EH (cell line): ENCODE measurements around the gene PBOV1.

ENCODE experiments used
- DNase-seq: peaks from one replicate; pipeline ENCODE4 v3.0.0-alpha.2; 2015; ENCODE audit warnings: low read depth

The PBOV1 gene

GRCh38 chr6:138218449-138218848, at the start of gene PBOV1:
TSS of gene PBOV1 (minus strand) at chr6:138218491. CDS start at chr6:138218395, 96 bp downstream.
- DNase-seq: no peak

- DNase-seq: no peak
Measured at GRCh38 chr6:138266095-138266494, 47.8 kb upstream of the PBOV1 start.

GRCh38 chr6:138264372-138264880, 46.1 kb upstream of the PBOV1 start:
- no peak for DNase-seq

GRCh38 chr6:138263963-138264362, 45.7 kb upstream of the PBOV1 start:
- no peak for DNase-seq

- DNase-seq: no peak
Measured at GRCh38 chr6:138261116-138261780, 43.0 kb upstream of the PBOV1 start.

GRCh38 chr6:138258991-138259390, 40.7 kb upstream of the PBOV1 start:
- no peak for DNase-seq

GRCh38 chr6:138258197-138258596, 39.9 kb upstream of the PBOV1 start:
- DNase-seq: no peak

- DNase-seq: no peak
Measured at GRCh38 chr6:138257638-138258040, 39.3 kb upstream of the PBOV1 start.

GRCh38 chr6:138255443-138255842, 37.2 kb upstream of the PBOV1 start:
- DNase-seq: no peak

- no peak for DNase-seq
Measured at GRCh38 chr6:138253731-138254130, 35.4 kb upstream of the PBOV1 start.

GRCh38 chr6:138250513-138251247, 32.4 kb upstream of the PBOV1 start:
- peak; percentile 74 for DNase-seq

- DNase-seq: no peak
Measured at GRCh38 chr6:138250053-138250452, 31.8 kb upstream of the PBOV1 start.

- no peak for DNase-seq
Measured at GRCh38 chr6:138248878-138249277, 30.6 kb upstream of the PBOV1 start.

- DNase-seq: no peak
Measured at GRCh38 chr6:138248011-138248410, 29.7 kb upstream of the PBOV1 start.

GRCh38 chr6:138246650-138247440, 28.6 kb upstream of the PBOV1 start:
- no peak for DNase-seq

- DNase-seq: no peak
Measured at GRCh38 chr6:138245751-138246150, 27.5 kb upstream of the PBOV1 start.

- DNase-seq: no peak
Measured at GRCh38 chr6:138242987-138243592, 24.8 kb upstream of the PBOV1 start.

GRCh38 chr6:138241934-138242333, 23.6 kb upstream of the PBOV1 start:
- DNase-seq: no peak

- DNase-seq: no peak
Measured at GRCh38 chr6:138241381-138241780, 23.1 kb upstream of the PBOV1 start.

GRCh38 chr6:138240476-138241245, 22.4 kb upstream of the PBOV1 start:
- peak; percentile 43 for DNase-seq

GRCh38 chr6:138239774-138240173, 21.5 kb upstream of the PBOV1 start:
- DNase-seq: no peak
